Measurements from ENCODE around the gene MTG2.

The MTG2 gene

DNA sequence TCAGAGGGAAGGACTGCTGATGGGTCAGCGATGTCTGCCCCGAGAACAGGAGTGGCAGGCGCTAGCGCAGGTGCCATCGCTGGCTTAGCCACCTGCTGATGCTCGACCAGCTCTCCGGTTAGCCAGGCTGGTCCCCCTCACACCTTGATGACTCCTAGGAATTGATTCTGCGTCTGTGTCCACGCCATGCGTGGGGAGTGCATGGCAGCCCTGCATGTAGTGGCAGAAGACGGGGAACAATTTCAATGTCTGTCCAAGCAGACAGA lies 32.6 kb upstream of the MTG2 start:
- H3K4me3 ChIP-seq (replicated peaks in 1 of 2; ENCODE audit: low read depth in 2 of 2, low read length in 2 of 2), result no peak overlapping the region
- TF ChIP-seq, protein P1, sequence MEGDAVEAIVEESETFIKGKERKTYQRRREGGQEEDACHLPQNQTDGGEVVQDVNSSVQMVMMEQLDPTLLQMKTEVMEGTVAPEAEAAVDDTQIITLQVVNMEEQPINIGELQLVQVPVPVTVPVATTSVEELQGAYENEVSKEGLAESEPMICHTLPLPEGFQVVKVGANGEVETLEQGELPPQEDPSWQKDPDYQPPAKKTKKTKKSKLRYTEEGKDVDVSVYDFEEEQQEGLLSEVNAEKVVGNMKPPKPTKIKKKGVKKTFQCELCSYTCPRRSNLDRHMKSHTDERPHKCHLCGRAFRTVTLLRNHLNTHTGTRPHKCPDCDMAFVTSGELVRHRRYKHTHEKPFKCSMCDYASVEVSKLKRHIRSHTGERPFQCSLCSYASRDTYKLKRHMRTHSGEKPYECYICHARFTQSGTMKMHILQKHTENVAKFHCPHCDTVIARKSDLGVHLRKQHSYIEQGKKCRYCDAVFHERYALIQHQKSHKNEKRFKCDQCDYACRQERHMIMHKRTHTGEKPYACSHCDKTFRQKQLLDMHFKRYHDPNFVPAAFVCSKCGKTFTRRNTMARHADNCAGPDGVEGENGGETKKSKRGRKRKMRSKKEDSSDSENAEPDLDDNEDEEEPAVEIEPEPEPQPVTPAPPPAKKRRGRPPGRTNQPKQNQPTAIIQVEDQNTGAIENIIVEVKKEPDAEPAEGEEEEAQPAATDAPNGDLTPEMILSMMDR (IDR thresholded peaks at IDR 0.05; ENCODE audit: low read depth, low read length), result no peak
- DNase-seq (ENCODE audit: low read depth in 2 of 2), result no peak

DNA sequence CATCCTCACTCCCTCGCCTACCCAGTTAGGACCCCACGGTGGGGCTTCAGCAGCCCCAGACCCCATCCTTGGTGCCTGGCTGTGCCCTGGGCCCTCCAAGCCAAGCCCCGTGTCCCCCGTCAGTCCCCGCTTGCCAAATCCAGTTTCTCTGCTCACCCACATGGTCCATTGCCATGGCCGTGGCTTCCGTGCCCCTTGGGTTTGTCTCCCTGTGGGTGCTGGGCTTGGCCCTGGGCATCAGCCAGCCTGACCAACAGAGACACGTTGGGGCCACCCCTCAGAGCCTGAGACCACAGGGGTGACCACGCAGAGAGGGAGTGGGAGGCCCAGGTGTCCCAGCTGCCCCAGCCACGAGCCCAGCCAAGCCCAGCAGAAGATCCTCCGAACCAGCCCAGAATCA lies 31.6 kb upstream of the MTG2 start:
- no peak for DNase-seq (ENCODE audit: low read depth in 2 of 2)
- H3K4me3 ChIP-seq (replicated peaks in 1 of 2; ENCODE audit: low read depth in 2 of 2, low read length in 2 of 2), result no peak overlapping the region
- TF ChIP-seq, protein P1 (IDR thresholded peaks at IDR 0.05; ENCODE audit: low read depth, low read length), result no peak

DNA sequence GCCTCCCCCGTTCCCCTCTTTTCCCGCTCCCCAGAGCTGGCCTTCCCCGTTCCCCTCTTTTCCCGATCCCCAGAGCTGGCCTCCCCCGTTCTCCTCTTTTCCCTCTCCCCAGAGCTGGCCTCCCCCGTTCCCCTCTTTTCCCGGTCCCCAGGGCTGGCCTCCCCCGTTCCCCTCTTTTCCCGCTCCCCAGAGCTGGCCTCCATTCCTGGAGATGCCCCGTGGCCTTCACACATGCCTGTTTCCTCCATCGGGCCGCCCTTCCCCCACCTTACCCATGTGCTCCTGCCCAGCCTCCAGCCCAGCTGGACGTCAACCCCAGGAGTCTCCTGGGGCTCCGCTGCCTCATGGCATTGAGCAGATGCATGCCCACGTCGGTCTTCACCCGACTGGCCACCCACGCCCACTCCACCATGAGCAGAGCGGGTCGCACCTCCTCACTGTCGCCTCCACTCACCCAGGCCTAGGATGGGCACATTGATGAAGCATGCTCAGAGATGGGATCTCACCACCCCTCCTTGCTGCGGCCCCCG lies 30.9 kb upstream of the MTG2 start:
- DNase-seq (ENCODE audit: low read depth in 2 of 2), result no peak
- TF ChIP-seq, protein P1 (IDR thresholded peaks at IDR 0.05; ENCODE audit: low read depth, low read length), result no peak
- no peak overlapping the region for H3K4me3 ChIP-seq (replicated peaks in 1 of 2; ENCODE audit: low read depth in 2 of 2, low read length in 2 of 2)

DNA sequence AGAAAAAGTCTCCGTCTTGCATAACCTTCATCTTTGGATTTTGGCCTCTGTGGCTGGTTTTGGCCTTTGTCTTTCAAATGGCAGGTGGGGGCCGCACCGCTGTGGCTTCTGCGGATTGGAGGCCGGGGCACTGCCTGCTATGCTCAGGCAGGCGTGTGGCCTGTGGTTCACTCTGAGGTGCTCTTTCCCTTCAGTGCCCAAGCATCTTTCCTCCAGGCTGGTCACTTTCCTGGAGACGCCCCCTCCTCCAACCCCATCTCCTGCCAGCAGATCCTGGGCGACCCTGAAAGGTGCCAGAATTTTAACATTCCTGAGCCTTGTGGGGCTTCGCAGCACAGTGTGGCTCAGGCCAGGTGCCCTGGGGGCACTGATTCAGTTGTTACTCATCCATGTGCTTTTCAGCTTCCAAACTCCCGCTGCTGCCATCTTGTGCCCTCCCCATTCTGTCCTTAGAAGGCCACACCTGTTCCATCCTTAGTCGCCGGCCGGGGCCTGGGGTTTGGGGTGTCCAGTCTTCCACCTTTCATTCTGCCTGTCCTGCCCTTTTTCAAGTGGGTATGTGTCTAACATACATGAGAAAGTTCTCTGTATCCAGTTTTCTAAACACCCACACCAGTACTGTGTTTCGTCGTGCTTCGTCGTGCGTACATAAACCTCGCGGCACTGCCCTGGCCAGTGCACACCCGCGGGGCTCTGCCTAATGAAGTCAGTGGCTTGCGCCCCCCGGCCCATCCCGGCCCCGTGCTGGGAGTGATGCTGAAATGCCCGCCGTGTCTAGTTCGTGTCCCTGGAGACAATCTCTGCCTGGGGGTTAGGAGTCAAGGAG lies 27.2 kb upstream of the MTG2 start:
- TF ChIP-seq, protein P1 (IDR thresholded peaks at IDR 0.05; ENCODE audit: low read depth, low read length), result no peak
- no peak for DNase-seq (ENCODE audit: low read depth in 2 of 2)
- no peak overlapping the region for H3K4me3 ChIP-seq (replicated peaks in 1 of 2; ENCODE audit: low read depth in 2 of 2, low read length in 2 of 2)

DNA sequence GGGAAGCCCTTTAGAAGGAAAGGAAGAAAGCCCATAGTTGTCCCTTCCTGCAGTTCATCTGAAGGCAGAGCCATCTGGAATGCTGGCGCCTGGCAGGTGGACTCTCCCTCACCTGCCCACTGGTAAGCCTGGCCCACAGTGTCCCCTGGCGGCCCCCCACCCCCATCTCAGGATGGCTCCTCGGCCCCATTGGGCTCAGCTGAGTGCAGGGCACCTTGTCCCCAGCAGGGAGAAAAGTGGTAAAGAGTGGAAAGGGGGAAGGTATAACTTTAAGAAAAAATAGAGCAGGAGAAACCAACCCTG lies 26.6 kb upstream of the MTG2 start:
- H3K4me3 ChIP-seq (replicated peaks in 1 of 2; ENCODE audit: low read depth in 2 of 2, low read length in 2 of 2), result no peak overlapping the region
- TF ChIP-seq, protein P1 (IDR thresholded peaks at IDR 0.05; ENCODE audit: low read depth, low read length), result no peak
- no peak for DNase-seq (ENCODE audit: low read depth in 2 of 2)

DNA sequence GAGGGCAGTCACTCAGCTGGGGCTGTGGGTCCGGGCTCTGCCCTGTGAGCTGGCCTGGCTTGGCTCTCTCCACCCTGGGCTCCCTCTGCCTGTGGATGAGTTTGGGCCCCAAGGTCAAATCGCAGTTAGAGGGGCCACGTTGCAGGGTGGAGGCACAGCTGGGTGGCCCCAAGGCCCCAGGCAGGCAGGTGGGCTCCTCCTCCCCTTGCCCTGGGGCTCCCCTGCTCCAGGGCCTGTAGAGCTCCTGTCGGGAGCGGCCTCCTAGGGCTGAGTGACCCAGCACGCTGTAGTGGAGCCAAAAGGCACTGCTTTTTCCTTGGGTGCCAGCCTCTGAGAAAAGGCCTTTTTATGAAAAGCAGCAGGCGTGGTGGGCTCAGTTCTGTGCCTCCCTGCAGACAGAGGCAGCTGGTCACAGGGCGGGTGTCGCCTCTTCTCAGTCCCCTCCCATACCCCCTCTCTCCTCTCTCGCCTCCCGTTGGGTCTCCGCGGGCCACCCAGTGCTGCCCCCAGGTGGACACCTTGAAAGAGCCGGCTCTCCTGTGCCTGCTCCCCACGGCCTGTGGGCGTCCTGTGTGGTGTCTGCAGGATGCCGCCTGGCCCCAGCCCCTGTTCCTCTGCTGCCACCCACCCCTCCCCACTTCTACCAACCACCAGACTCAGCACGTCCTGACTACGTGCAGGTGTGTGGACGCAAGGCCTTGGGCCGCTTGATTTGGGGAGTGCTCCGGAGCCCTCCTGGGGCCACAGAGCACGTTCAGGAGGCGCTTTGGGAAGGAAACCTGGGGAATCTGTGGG lies 26.0 kb upstream of the MTG2 start:
- no peak overlapping the region for H3K4me3 ChIP-seq (replicated peaks in 1 of 2; ENCODE audit: low read depth in 2 of 2, low read length in 2 of 2)
- TF ChIP-seq, protein P1 (IDR thresholded peaks at IDR 0.05; ENCODE audit: low read depth, low read length), result peak; percentile 80
- DNase-seq (ENCODE audit: low read depth in 2 of 2), result peak; percentile 44 to 58

All from cardiac fibroblast (primary cell).